ENCODE measurements around the gene C5orf63.
"Not testable (repeated sequence)": the region's sequence is repeated elsewhere in the genome, so short reads cannot be mapped to it uniquely, and the experiment has no call there.

C5orf63 gene

GRCh38 chr5:127010362-127010761 lies 62.9 kb downstream of the C5orf63 start:
- H3K4me1 Mint-ChIP-seq, result peaks cover 52% of the 10 kb centered on the region
- H3K27me3 Mint-ChIP-seq, result no peaks in the 10 kb centered on the region
- H3K9me3 Mint-ChIP-seq, result no peaks in the 10 kb centered on the region
- H3K4me3 Mint-ChIP-seq, result no peak overlapping the region
- peak overlapping the region; percentile 65 for H3K27ac Mint-ChIP-seq
- ATAC-seq, result no peak
- H3K36me3 Mint-ChIP-seq, result no peaks in the 10 kb centered on the region

- no peaks in the 10 kb centered on the region for H3K27me3 Mint-ChIP-seq
- peaks cover 46% of the 10 kb centered on the region for H3K4me1 Mint-ChIP-seq
- no peaks in the 10 kb centered on the region for H3K9me3 Mint-ChIP-seq
- H3K4me3 Mint-ChIP-seq, result no peak overlapping the region
- H3K36me3 Mint-ChIP-seq, result no peaks in the 10 kb centered on the region
- no peak for ATAC-seq
- H3K27ac Mint-ChIP-seq, result peak overlapping the region; percentile 65
Measured at GRCh38 chr5:127009784-127010183, 63.5 kb downstream of the C5orf63 start.

GRCh38 chr5:127008300-127008975 lies 64.9 kb downstream of the C5orf63 start:
- no peaks in the 10 kb centered on the region for H3K36me3 Mint-ChIP-seq
- H3K9me3 Mint-ChIP-seq, result no peaks in the 10 kb centered on the region
- ATAC-seq, result no peak
- peaks cover 33% of the 10 kb centered on the region for H3K4me1 Mint-ChIP-seq
- no peaks in the 10 kb centered on the region for H3K27me3 Mint-ChIP-seq
- H3K4me3 Mint-ChIP-seq, result no peak overlapping the region
- H3K27ac Mint-ChIP-seq, result no peak overlapping the region

- no peak for ATAC-seq
- Mint-ChIP-seq H3K9me3 (no peaks in the 10 kb centered on the region), H3K27me3 (no peaks in the 10 kb centered on the region), H3K4me1 (peaks cover 31% of the 10 kb centered on the region), H3K36me3 (peaks cover 6% of the 10 kb centered on the region), H3K27ac (no peak overlapping the region), H3K4me3 (no peak overlapping the region)
Measured at GRCh38 chr5:127007522-127007921, 65.8 kb downstream of the C5orf63 start.

GRCh38 chr5:127006744-127007143 lies 66.6 kb downstream of the C5orf63 start:
- Mint-ChIP-seq H3K27ac (no peak overlapping the region), H3K4me1 (peaks cover 29% of the 10 kb centered on the region), H3K4me3 (no peak overlapping the region), H3K9me3 (no peaks in the 10 kb centered on the region), H3K27me3 (no peaks in the 10 kb centered on the region), H3K36me3 (peaks cover 11% of the 10 kb centered on the region)
- no peak for ATAC-seq

GRCh38 chr5:127005282-127005681 lies 68.0 kb downstream of the C5orf63 start:
- ATAC-seq, H3K9me3 Mint-ChIP-seq, H3K27me3 Mint-ChIP-seq, H3K27ac Mint-ChIP-seq, H3K4me3 Mint-ChIP-seq: not testable (repeated sequence)
- Mint-ChIP-seq H3K4me1 (peaks cover 24% of the 10 kb centered on the region), H3K36me3 (peaks cover 16% of the 10 kb centered on the region)

- peaks cover 16% of the 10 kb centered on the region for H3K36me3 Mint-ChIP-seq
- H3K4me1 Mint-ChIP-seq, result peaks cover 21% of the 10 kb centered on the region
- no peak for ATAC-seq
- no peaks in the 10 kb centered on the region for H3K27me3 Mint-ChIP-seq
- no peak overlapping the region for H3K4me3 Mint-ChIP-seq
- H3K27ac Mint-ChIP-seq, result no peak overlapping the region
- H3K9me3 Mint-ChIP-seq, result no peaks in the 10 kb centered on the region
Measured at GRCh38 chr5:127004721-127005120, 68.6 kb downstream of the C5orf63 start.

GRCh38 chr5:127003798-127004495 lies 69.4 kb downstream of the C5orf63 start:
- Mint-ChIP-seq H3K9me3 (no peaks in the 10 kb centered on the region), H3K27me3 (no peaks in the 10 kb centered on the region), H3K4me1 (peaks cover 24% of the 10 kb centered on the region), H3K27ac (no peak overlapping the region), H3K4me3 (no peak overlapping the region), H3K36me3 (peaks cover 16% of the 10 kb centered on the region)
- no peak for ATAC-seq

GRCh38 chr5:127002390-127002789 lies 70.9 kb downstream of the C5orf63 start:
- no peak for ATAC-seq
- Mint-ChIP-seq H3K4me1 (peaks cover 38% of the 10 kb centered on the region), H3K9me3 (no peaks in the 10 kb centered on the region), H3K36me3 (peaks cover 16% of the 10 kb centered on the region), H3K4me3 (no peak overlapping the region), H3K27me3 (no peaks in the 10 kb centered on the region), H3K27ac (no peak overlapping the region)

GRCh38 chr5:127001621-127002296 lies 71.5 kb downstream of the C5orf63 start:
- Mint-ChIP-seq H3K4me1 (peaks cover 44% of the 10 kb centered on the region), H3K27ac (no peak overlapping the region), H3K27me3 (no peaks in the 10 kb centered on the region), H3K36me3 (peaks cover 16% of the 10 kb centered on the region), H3K9me3 (no peaks in the 10 kb centered on the region), H3K4me3 (no peak overlapping the region)
- no peak for ATAC-seq
